ENCODE data around the gene RGS3. TPM values are rescaled to one million over a fixed set of nuclear protein-coding genes. Genes with fewer than 3 reads are reported as not detected.
A peak's percentile ranks its signal among the peaks of the same experiment; 100 is the strongest.
"Not testable (repeated sequence)": the region's sequence is repeated elsewhere in the genome, so short reads cannot be mapped to it uniquely, and the experiment has no call there.

The RGS3 gene
- total RNA-seq, 1 donor = 34.7 TPM

- no peak for DNase-seq (ENCODE audit: low read depth in 2 of 3, low spot score in 2 of 3)
Observed at GRCh38 chr9:113631137-113631765, 167.7 kb downstream of the RGS3 start.

DNA sequence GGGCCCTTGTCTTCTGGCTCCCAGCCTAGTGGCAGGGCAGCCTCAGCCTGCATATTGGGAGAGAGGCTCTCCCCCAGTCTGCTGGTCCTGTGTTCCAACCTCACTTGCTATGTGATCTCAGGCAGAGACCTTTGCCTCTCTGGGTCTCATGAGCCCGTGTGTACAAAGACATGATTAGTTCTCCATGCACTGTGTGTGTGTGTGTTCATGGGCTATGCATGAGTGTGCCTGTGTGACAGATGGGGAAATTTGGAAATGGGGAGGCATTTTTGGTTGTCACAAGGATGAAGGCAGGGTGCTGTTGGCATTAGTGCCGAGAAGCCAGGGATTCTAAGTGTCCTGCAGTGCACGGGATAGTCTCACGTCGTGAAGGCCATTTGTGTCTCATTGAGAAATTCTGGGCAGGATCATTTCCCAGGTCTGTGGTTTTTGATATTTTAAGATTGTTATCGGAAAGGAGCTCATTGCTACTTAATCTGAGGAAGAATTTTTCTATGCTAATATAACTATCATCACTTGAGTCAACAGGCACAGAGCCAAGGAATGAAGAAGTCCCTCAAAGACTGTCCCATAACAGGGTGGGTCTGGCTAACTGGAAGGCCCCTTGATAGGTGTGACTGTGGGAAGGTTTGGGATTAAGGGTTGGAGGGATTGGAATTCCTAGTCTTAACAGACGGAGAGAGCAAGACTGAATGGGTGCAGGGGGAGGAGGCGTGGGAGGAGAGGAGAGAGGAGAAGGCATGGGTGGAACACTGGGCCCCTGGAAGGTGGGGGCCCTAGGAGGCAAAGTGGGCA is 168.5 kb downstream of the RGS3 start:
- no peak for DNase-seq (ENCODE audit: low read depth in 2 of 3, low spot score in 2 of 3)

- peak in 2 of 3 donors; percentile 14 to 22 for DNase-seq (ENCODE audit: low read depth in 2 of 3, low spot score in 2 of 3)
Observed at GRCh38 chr9:113632776-113633590, 169.5 kb downstream of the RGS3 start.

DNA sequence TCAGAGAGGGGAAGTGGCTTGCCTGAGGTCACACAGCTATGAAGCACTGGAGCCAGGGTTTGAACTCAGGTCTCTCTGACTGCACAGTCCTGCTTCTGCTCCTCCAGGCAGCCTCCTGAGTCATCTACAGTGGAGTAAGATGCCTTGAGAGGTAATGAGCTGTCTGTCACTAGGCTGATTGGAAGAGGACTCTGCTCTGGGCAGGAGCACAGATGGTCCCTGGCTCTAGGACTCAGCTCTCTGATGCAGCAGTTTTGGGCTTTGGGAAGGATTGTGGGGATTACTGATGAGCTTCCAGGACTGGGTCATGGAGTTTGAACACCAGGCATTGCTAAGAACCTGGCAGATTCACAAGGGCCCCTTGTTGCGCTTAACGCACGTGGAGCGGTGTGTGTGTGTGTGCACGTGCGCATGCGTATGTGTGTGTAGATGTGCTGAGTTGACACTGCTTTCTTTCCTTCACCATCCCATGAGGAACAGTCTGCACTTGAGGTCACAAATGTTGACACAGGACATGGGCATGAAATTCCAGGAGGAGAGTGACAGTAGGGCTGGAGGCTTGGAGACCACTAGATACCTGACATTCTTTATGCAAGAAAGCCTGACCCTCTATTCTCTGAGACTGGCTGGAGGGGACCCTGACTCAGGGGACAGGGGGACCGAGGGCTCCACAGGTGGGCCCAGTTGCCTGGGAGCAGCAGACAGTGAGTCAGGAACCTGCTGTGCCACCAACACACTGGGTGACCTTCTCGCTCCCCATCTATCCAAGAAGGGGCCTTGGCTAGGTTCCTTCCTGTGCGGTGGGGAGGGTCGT is 170.5 kb downstream of the RGS3 start:
- DNase-seq (ENCODE audit: low read depth in 2 of 3, low spot score in 2 of 3) = no peak

- DNase-seq (ENCODE audit: low read depth in 2 of 3, low spot score in 2 of 3) = no peak
Observed at GRCh38 chr9:113634596-113635515, 171.3 kb downstream of the RGS3 start.

GRCh38 chr9:113635586-113635985 is 172.1 kb downstream of the RGS3 start:
- no peak for DNase-seq (ENCODE audit: low read depth in 2 of 3, low spot score in 2 of 3)

DNA sequence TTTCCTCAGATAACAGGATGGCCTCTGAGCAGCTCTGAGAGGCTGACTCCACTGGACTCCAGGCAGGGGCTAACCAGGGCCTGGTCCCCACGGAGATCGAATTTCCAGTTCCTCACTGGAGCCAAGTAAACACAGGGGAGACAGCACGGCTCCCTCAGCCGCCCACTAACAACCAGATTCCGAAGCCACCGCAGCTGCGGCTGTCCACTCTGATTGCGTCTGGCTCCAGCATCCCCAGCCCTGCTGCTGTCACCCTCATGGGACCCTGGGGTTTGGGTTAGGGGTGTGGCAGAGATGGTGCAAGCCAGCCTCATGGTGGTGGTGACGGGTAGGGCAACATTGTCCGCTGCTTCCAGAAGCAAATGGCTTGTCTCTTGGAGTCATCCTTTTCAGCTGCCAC is 172.6 kb downstream of the RGS3 start:
- DNase-seq (ENCODE audit: low read depth in 2 of 3, low spot score in 2 of 3) = no peak

DNA sequence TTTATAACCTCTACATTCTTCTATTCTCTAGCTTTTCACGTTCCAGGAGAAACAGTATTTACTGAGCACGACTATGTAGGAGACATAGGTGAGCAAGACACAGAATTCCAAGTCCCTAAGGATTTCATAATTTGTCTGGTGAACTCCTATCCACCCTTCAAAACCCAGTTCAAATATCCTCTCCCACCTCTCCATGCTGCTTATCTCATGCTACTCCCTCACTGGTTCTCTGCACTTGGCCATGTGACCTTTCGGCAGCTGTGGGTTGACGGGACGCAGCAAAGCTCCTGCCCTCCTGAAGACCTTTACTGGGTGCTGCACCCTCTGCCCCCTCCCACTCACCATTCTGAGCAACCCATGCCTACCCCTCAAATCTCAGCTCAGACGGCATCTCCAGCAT is 173.2 kb downstream of the RGS3 start:
- DNase-seq (ENCODE audit: low read depth in 2 of 3, low spot score in 2 of 3) = no peak

GRCh38 chr9:113638490-113638889 is 175.0 kb downstream of the RGS3 start:
- no peak for DNase-seq (ENCODE audit: low read depth in 2 of 3, low spot score in 2 of 3)

DNA sequence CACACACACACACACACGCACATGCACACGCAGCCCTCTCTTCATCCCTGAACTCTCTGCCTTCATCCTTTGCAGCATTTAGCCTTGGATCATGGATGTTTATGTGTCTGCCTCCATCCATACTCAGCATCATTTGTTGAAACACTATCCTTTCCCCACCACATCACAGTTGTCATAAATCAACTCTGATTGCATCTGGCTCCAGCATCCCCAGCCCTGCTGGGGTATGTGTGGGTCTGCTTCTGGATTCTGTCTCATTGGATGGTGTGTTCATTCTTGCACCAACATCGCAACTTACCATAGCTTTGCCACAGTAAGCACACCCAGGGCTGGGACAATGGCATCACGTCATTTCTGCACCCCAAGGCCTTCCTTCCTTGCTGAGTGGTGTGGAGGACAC is 175.4 kb downstream of the RGS3 start:
- no peak for DNase-seq (ENCODE audit: low read depth in 2 of 3, low spot score in 2 of 3)

- DNase-seq (ENCODE audit: low read depth in 2 of 3, low spot score in 2 of 3) = not testable (repeated sequence)
Observed at GRCh38 chr9:113639411-113639970, 176.0 kb downstream of the RGS3 start.

- DNase-seq (ENCODE audit: low read depth in 2 of 3, low spot score in 2 of 3) = no peak
Observed at GRCh38 chr9:113640418-113640817, 176.9 kb downstream of the RGS3 start.

- no peak for DNase-seq (ENCODE audit: low read depth in 2 of 3, low spot score in 2 of 3)
Observed at GRCh38 chr9:113641100-113641885, 177.8 kb downstream of the RGS3 start.

- no peak for DNase-seq (ENCODE audit: low read depth in 2 of 3, low spot score in 2 of 3)
Observed at GRCh38 chr9:113644321-113644720, 180.8 kb downstream of the RGS3 start.

DNA sequence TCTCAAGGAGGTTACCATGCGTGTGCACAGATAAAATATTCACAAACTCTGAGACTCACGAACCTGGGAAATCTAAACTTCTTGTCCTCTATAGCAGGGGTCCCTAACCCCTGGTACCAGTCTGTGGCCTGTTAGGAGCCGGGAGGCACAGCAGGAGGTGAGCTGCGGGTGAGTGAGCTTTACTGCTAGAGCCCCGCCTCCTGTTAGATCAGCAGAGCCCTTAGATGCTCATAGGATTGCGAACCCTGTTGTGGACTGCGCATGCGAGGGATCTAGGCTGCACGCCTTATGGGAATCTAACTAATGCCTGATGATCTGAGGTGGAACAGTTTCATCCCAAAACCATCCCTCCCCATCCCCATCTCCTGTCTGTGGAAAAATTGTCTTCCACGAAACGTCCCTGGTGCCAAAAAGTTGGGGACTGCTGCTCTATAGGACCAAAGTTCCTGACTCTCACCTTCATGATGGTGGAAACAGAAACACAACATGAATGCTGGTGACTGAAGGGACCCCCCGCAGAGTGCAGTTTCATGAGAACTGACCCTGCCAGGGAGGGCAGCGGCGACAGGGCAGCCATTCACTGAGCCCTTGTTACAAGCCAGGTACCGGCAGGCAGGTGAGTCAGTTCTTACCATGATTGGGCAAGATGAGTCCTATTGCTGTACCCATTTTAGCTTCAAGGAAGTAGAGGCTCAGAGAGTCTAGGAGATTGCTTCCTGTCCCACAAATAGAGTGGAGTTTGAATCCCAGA is 181.9 kb downstream of the RGS3 start:
- DNase-seq (ENCODE audit: low read depth in 2 of 3, low spot score in 2 of 3) = no peak

DNA sequence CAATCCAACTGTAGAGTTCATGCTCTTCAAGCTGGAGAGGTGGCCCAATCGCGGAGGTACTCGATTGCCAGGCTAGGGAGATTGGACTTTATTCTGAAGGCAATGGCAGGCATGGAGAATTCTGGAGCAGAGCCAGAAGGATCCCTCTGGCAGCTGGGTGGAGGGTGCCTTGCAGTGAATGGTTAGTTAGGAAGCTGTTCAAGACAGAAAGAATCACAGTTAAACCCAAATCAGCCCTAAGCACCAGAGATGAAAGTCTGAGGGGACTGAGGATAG is 182.4 kb downstream of the RGS3 start:
- no peak for DNase-seq (ENCODE audit: low read depth in 2 of 3, low spot score in 2 of 3)

DNA sequence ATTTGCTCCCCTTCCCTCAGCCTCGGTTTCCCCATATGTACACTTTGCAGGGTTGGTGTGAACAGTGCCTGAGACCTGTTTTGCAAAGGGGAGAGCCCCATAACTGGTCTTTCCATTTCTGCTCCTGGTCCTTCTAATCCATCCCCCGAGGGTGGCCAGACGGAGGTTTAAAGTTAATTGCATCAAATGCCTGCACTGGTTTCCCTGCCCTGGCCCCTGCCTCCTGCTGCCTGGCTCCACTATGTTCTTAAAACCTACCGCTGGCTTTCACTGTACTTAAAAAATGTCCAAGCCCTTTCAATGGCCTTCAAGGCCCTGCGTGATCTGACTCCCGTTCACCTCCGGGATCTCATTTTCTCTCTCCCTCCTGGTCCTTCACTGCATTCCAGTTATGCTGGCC is 183.0 kb downstream of the RGS3 start:
- DNase-seq (ENCODE audit: low read depth in 2 of 3, low spot score in 2 of 3) = no peak

Data from hematopoietic multipotent progenitor cell (in vitro differentiated cells).